HG02678 (cell line): ENCODE data around the gene DUSP14.

Experiments used
- ATAC-seq: cut with Tn5 transposase; IDR thresholded peaks from one replicate; pipeline ENCODE4 v1.9.1; 2021; ENCODE audit warnings: mild to moderate bottlenecking, moderate library complexity; ENCODE audit not compliant: unreplicated experiment

The DUSP14 gene

DNA sequence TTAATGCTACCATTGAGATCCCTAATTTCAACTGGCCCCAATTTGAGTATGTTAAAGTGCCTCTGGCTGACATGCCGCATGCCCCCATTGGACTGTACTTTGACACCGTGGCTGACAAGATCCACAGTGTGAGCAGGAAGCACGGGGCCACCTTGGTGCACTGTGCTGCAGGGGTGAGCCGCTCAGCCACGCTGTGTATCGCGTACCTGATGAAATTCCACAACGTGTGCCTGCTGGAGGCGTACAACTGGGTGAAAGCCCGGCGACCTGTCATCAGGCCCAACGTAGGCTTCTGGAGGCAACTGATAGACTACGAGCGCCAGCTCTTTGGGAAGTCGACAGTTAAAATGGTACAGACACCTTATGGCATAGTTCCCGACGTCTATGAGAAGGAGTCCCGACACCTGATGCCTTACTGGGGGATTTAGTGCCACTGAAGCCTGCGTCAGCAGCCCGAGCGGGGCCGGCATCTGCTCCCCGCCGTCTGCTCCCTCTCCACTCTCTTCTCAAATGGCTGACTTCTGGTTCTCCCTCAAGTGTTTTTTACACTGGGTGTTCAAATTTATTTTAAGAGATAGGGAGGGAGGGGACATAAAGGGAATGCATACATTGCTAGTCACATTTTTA is 22.9 kb downstream of the DUSP14 start:
- ATAC-seq: no peak

- ATAC-seq: no peak
Measured at GRCh38 chr17:37513711-37514110, 24.0 kb downstream of the DUSP14 start.

- no peak for ATAC-seq
Measured at GRCh38 chr17:37516127-37516571, 26.5 kb downstream of the DUSP14 start.

- ATAC-seq: no peak
Measured at GRCh38 chr17:37517881-37518280, 28.2 kb downstream of the DUSP14 start.

DNA sequence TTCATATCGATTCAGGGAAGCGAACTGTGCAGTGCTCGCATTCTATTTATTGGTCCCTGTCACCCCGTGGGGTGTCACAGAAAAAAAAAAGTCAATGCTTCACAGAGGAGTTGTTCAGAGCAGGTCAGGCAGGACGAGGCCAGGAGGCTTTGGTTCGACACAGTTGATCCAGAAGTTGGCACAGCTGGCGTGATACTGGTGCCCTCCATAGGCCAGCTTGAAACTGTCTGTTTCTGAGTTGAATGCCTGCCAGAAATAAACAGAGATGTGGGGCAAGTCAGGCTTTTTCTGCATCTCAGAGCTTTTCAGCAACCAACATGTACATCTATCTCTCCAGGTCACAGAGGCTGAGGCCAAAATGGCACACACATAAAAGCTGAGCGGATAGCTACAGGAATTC is 29.1 kb downstream of the DUSP14 start:
- ATAC-seq: no peak

GRCh38 chr17:37519251-37519985 is 29.7 kb downstream of the DUSP14 start:
- ATAC-seq: no peak

DNA sequence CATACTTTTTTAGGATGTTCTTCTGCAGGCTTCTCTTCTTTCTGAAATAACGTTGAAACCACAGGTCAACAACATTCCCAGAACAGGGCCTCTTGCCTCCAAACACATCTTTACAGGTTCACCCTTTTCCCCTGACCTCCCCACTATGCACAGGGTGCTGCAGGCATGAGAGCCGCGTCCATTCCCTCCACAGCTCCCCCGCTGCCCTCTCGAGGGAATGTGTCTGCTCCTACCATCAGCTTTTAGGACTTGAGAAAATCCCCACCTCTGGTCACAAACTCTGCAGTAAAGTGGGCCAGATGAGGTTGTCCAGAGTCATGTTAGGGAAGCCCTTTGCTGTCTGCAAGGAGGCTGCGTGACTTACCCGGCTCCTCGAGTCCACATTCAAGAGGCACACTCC is 30.5 kb downstream of the DUSP14 start:
- ATAC-seq: no peak

DNA sequence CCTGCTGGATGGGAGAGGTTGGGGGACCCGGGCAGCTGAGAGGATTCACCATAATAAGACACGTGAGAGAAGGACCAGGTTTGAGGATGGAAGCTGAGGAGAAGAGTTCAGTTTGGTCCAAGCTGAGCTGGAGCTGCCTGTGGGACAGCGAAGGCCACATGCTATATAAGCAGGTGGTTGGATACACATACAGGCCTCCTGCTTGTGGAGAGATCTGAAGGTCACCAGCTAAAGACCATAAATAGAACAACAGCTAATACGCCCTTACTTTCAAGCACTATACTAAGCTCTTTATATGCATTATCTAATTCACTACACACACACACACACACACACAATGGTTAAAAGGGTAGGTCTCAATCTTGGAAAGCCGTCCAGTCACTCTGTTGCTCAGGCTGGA is 32.1 kb downstream of the DUSP14 start:
- no peak for ATAC-seq

DNA sequence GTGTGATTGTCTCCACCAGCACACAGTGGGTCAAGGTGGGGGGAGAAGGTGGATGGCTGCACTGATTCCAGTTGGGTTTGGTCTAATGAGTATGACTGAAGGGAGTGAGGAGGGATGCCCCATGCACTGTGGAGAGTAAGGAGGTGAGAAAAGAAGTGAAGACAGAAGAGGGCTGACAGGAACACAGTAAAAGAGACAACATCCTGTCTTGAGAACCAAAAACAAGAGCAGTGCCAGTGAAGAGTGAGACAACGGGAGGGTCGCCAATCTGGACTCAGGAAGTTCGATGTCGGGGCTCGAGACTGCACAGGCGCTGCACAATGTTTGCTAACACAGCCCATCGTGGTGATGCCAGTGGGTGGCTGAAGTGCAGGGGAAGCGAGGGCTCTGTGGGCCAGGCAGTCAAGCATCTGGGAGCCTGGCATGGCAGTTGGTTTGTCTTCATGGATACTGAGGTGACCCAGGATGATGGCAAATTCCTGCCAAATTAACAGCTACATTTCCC is 34.1 kb downstream of the DUSP14 start:
- no peak for ATAC-seq

DNA sequence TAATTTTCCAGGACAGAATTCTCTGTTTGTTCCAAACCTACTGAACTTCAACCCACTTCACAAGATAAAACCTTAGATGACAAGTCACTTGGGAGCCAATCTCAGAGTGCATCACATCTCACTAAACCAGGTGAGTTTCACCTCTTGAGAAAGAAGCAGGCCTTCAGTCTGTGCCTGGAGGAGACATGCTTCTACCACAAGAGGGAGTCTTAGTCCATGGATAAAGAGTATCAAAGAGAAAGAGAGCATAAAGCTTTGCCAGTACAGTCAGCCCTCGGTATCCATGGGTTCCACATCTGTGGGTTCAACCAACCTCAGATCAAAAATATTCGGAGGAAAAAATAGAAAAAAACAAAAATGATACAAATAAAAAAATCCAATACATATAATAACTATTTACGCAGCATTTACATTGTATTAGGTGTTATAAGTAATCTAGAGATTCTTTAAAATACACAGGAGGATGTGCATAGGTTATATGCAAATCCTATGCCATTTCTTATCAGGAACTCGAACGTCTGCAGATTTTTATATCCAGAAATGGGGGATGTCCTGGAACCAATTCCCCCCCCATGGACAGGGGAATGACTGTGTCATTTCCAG is 37.7 kb downstream of the DUSP14 start:
- no peak for ATAC-seq

GRCh38 chr17:37530420-37530819 is 40.7 kb downstream of the DUSP14 start:
- ATAC-seq: no peak

DNA sequence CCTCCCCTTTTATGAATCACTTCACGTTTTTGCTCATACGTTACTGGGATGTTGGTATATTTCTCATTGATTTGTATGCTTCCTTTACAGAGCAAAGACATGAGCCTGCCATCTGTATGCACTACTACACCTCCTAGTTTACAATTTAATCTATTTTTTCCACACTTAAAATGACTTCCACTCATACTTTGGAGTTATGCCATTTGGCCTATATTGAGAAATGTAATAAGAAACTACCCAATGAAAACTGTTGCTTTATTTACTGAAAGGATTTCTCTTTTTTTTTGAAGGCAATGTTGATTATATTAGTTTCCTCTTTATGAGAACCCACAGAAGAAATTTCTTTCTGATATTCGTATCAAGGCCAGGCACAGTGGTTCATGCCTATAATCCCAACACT is 43.1 kb downstream of the DUSP14 start:
- no peak for ATAC-seq

DNA sequence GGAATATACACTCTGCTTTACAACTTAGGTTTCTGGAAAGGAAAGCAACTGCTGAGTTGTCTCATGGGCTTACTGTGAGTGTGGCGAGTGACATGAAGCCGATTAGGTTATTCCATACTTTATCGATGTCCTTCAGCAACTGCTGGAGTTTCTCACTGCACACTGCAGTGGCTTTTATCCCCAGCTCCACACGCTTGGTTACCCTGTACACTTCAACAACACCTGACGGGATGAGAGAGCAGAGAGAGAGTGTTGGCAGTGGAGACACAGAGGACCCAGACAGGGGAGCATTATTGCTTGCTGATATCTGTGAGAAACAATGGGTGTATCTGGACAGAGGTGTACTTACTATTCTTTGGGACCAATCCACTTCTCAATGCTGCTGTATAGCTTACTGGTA is 46.2 kb downstream of the DUSP14 start:
- no peak for ATAC-seq

- no peak for ATAC-seq
Measured at GRCh38 chr17:37538981-37539659, 49.4 kb downstream of the DUSP14 start.

DNA sequence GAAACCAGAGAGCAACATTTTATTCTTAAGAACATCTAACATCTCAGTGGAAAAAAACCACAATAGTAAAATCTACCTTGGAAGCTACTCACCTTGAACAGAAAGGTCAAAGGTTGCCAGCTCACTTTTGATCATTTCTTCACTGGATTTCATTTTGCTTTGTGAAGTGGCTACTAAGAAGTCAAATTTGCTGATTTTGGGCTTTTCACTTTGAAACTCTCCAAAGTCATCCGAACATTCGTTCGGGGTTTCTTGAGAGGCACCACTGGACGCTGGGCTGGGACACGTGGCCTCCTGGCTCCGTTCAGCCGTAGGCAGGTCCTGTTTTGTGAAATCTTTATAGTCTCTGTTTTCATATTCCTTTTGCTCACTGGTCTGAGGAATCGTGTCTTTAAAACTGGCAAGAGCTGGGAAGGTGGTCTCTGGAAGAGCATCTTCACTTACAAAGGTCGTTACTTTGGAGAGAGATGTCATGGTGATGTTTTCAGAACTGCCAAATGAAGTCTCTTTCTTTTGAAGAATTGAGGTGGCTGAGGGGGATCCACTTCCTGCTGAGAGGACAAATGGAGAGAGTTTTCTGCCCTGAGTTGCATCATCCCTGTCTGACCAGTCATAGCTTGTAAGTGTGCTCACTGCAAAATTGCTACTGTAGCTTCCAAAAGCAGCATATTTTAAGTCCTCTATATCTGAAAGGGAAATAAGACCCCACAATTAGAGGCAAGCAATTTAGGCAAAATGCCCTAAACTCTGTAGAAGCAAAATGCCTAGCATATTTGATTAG is 52.4 kb downstream of the DUSP14 start:
- no peak for ATAC-seq

GRCh38 chr17:37543637-37544052 is 54.0 kb downstream of the DUSP14 start:
- no peak for ATAC-seq

- no peak for ATAC-seq
Measured at GRCh38 chr17:37545486-37545885, 55.8 kb downstream of the DUSP14 start.

- no peak for ATAC-seq
Measured at GRCh38 chr17:37546302-37546701, 56.6 kb downstream of the DUSP14 start.

DNA sequence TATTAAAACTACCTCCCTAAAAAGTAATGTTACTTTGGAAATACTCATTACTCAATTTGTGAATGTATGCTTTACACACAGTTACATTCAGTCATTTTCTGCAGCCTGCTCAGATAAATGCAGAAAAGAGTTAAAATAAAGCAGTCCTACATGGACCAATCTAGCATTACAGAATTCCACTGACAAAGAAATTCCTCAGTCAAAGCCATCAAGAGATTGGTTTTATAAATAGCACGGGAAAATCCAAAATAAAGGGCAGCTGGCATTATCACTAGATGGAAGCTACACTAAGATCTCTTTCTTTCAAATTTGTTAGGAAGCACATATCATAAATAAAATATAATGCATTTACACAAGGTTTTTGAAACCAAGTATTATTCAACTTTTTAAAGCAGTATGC is 58.3 kb downstream of the DUSP14 start:
- ATAC-seq: no peak

DNA sequence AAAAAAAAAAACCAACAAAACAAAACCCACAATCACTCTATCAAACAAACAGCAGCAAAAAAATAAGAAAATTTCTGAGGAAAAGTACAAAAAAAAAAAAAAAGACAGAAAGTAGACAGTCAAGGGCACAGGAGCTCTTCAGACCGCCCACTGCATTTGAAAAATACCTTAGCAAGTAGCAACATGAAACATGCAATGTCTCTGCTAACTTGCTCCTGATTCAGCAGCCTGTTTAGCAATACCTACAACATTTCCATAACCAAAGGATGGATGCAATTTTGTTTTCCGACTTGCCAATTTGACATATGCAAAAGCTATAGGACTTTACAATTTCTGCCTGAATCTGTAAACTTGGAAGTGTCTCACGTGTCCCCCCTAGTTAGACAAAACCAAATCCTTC is 62.1 kb downstream of the DUSP14 start:
- ATAC-seq: no peak
